HG03575 (cell line): Measurements from ENCODE around the gene OCA2.
"Not testable (repeated sequence)": the region's sequence is repeated elsewhere in the genome, so short reads cannot be mapped to it uniquely, and the experiment has no call there.

Source experiments
- ATAC-seq: cut with Tn5 transposase; IDR thresholded peaks from one replicate; pipeline ENCODE4 v1.9.1; 2021; ENCODE audit not compliant: unreplicated experiment, insufficient number of reproducible peaks, low FRiP score; ENCODE audit errors: extremely low read depth

OCA2 gene

GRCh38 chr15:27985099-27985498 lies 114.0 kb downstream of the OCA2 start:
- ATAC-seq: no peak

- ATAC-seq: no peak
Measured at GRCh38 chr15:27983496-27983895, 115.6 kb downstream of the OCA2 start.

GRCh38 chr15:27977696-27978095 lies 121.4 kb downstream of the OCA2 start:
- no peak for ATAC-seq

GRCh38 chr15:27973886-27974285 lies 125.2 kb downstream of the OCA2 start:
- ATAC-seq: no peak

GRCh38 chr15:27970661-27971392 lies 128.3 kb downstream of the OCA2 start:
- no peak for ATAC-seq

- ATAC-seq: no peak
Measured at GRCh38 chr15:27967541-27967940, 131.6 kb downstream of the OCA2 start.

- ATAC-seq: no peak
Measured at GRCh38 chr15:27965546-27965945, 133.6 kb downstream of the OCA2 start.

GRCh38 chr15:27961801-27962200 lies 137.3 kb downstream of the OCA2 start:
- ATAC-seq: no peak

GRCh38 chr15:27958911-27959578 lies 140.1 kb downstream of the OCA2 start:
- ATAC-seq: no peak

- no peak for ATAC-seq
Measured at GRCh38 chr15:27956285-27956684, 142.8 kb downstream of the OCA2 start.

- ATAC-seq: no peak
Measured at GRCh38 chr15:27955087-27955486, 144.0 kb downstream of the OCA2 start.

GRCh38 chr15:27952593-27952992 lies 146.5 kb downstream of the OCA2 start:
- not testable (repeated sequence) for ATAC-seq

- ATAC-seq: no peak
Measured at GRCh38 chr15:27951191-27951890, 147.8 kb downstream of the OCA2 start.

- no peak for ATAC-seq
Measured at GRCh38 chr15:27949089-27949488, 150.0 kb downstream of the OCA2 start.

GRCh38 chr15:27939246-27939645 lies 159.9 kb downstream of the OCA2 start:
- ATAC-seq: no peak

GRCh38 chr15:27937851-27938250 lies 161.3 kb downstream of the OCA2 start:
- no peak for ATAC-seq

- no peak for ATAC-seq
Measured at GRCh38 chr15:27936164-27936563, 163.0 kb downstream of the OCA2 start.

- no peak for ATAC-seq
Measured at GRCh38 chr15:27935328-27935727, 163.8 kb downstream of the OCA2 start.

- no peak for ATAC-seq
Measured at GRCh38 chr15:27934782-27935181, 164.3 kb downstream of the OCA2 start.

GRCh38 chr15:27933562-27933961 lies 165.6 kb downstream of the OCA2 start:
- ATAC-seq: no peak
